HepG2 (cell line): Measurements from ENCODE around the gene CDC37. TPM values are rescaled to one million over a fixed set of nuclear protein-coding genes. Genes with fewer than 3 reads are reported as not detected.

ENCODE experiments used
- ATAC-seq: fragments of 200-7000 bp; cut with Tn5 transposase; 3 replicates; pipeline ENCODE4 v1.9.1; 2020; ENCODE audit warnings: mild to moderate bottlenecking, moderate library complexity
- BruUV-seq: library from RNA; stranded (reverse); fragments of 400-500 nt; replicated peaks from 2 replicates; lab custom pipeline; 2021; lab: Mats Ljungman, UMichigan
- CTCF ChIA-PET: fragments of 300-600 bp; formaldehyde crosslinking; extraction: SDS; loops from one replicate; lab custom pipeline; 2021; ENCODE audit warnings: low total read pairs, inconsistent platforms, low intra/inter-chr PET ratio; lab: Yijun Ruan, JAX
- POLR2A ChIA-PET: fragments of 350-600 bp; sonication (Branson Sonifier 250); formaldehyde crosslinking; loops from one replicate; lab custom pipeline; 2020; ENCODE audit warnings: antibody characterized with exemption, inconsistent platforms; lab: Yijun Ruan, JAX
- DNase-seq: peaks from one replicate; pipeline ENCODE4 v3.0.0-alpha.2; 2015; ENCODE audit warnings: low spot score
- FAIRE-seq: peaks from 3 replicates; lab custom pipeline; 2011; peaks lifted over from hg19 to GRCh38; lab: Jason Lieb, UNC
- H2AFZ ChIP-seq: one replicate; pipeline ENCODE4 v1.6.1; 2011; ENCODE audit warnings: low read length, inconsistent platforms
- H3K27ac ChIP-seq: fragments of 300-600 bp; 3 replicates; pipeline ENCODE4 v1.8.0; 2011; ENCODE audit warnings: mixed run types, mild to moderate bottlenecking, mixed read lengths, low read length, inconsistent platforms; ENCODE audit not compliant: insufficient read depth; ENCODE audit errors: extremely low read length
- H3K27me3 ChIP-seq, 2 experiments: fragments of 200-600 bp in 1 of 2; 2 replicates in 1 of 2; 3 replicates in 1 of 2; pipeline versions ENCODE4 v1.6.0 to v1.8.0; 2011; ENCODE audit warnings: low read length in 2 of 2, mild to moderate bottlenecking in 2 of 2, moderate library complexity in 2 of 2, inconsistent platforms in 1 of 2; ENCODE audit not compliant: insufficient read depth in 2 of 2, control insufficient read depth in 1 of 2
- H3K36me3 ChIP-seq, 2 experiments: fragments of 200-600 bp in 1 of 2; replicated peaks in 1 of 2; 2 replicates in 1 of 2; 3 replicates in 1 of 2; pipeline versions ENCODE4 v1.5.1 to v1.8.0; 2011; ENCODE audit warnings: low read length in 2 of 2, inconsistent platforms in 1 of 2; ENCODE audit not compliant: insufficient read depth in 2 of 2, control insufficient read depth in 1 of 2
- H3K4me1 ChIP-seq: 2 replicates; pipeline ENCODE4 v1.5.1; 2012; ENCODE audit warnings: low read length, inconsistent platforms; ENCODE audit not compliant: insufficient read depth
- H3K4me2 ChIP-seq: 2 replicates; pipeline ENCODE4 v1.6.0; 2011; ENCODE audit warnings: low read depth, low read length, inconsistent platforms
- H3K4me3 ChIP-seq, 3 experiments: fragments of 200-600 bp in 1 of 3; sonication (generic), shearing (Covaris generic) in 1 of 3; replicated peaks in 1 of 3; 2 replicates each; pipeline ENCODE4 v1.5.1; 2011 to 2016; ENCODE audit warnings: low read length in 3 of 3, inconsistent platforms in 2 of 3, low read depth in 2 of 3, mild to moderate bottlenecking in 2 of 3, control low read depth in 1 of 3, mixed read lengths in 1 of 3; ENCODE audit not compliant: insufficient read depth in 1 of 3
- H3K79me2 ChIP-seq: one replicate; pipeline ENCODE4 v1.6.1; 2011; ENCODE audit warnings: low read length, inconsistent platforms; ENCODE audit not compliant: insufficient read depth
- H3K9ac ChIP-seq: 2 replicates; pipeline ENCODE4 v1.6.0; 2011; ENCODE audit warnings: mild to moderate bottlenecking, low read depth, low read length, inconsistent platforms; ENCODE audit not compliant: insufficient read depth
- H3K9me3 ChIP-seq: 2 replicates; pipeline ENCODE4 v1.5.1; 2012; ENCODE audit warnings: mild to moderate bottlenecking, low read length
- H4K20me1 ChIP-seq: 2 replicates; pipeline ENCODE4 v1.6.0; 2011; ENCODE audit warnings: inconsistent platforms, mild to moderate bottlenecking, low read length, moderate library complexity; ENCODE audit not compliant: insufficient read depth
- AKAP8 ChIP-seq: sonication (generic); formaldehyde crosslinking; IDR thresholded peaks from 2 replicates; pipeline ENCODE4 v1.5.1; 2020; ENCODE audit warnings: mild to moderate bottlenecking, missing genetic modification reagents
- CCAR2 ChIP-seq: fragments of 200-400 bp; formaldehyde crosslinking; optimal IDR thresholded peaks from 2 replicates; pipeline ENCODE3; 2018; ENCODE audit warnings: low read depth, mild to moderate bottlenecking, low read length, moderate library complexity
- CENPT ChIP-seq: sonication (generic); formaldehyde crosslinking; IDR thresholded peaks from 2 replicates; pipeline ENCODE4 v1.8.0; 2022; ENCODE audit warnings: low read depth, mild to moderate bottlenecking, moderate library complexity, missing genetic modification reagents
- ELF1 ChIP-seq: sonication (generic); formaldehyde crosslinking; IDR thresholded peaks from 2 replicates; pipeline ENCODE4 v1.4.0; 2020; ENCODE audit warnings: missing genetic modification reagents
- FOXJ3 ChIP-seq: sonication (generic); formaldehyde crosslinking; IDR thresholded peaks from 2 replicates; pipeline ENCODE4 v1.4.0; 2020; ENCODE audit warnings: missing genetic modification reagents, mild to moderate bottlenecking, borderline replicate concordance
- FOXK1 ChIP-seq: sonication (generic); formaldehyde crosslinking; IDR thresholded peaks from 2 replicates; pipeline ENCODE4 v1.4.0; 2020; ENCODE audit warnings: low read depth, missing genetic modification reagents, borderline replicate concordance
- HCFC1 ChIP-seq: fragments of 150-350 bp; IDR thresholded peaks from 2 replicates; pipeline ENCODE4 v1.6.1; 2014; ENCODE audit warnings: low read depth, low read length
- HDAC2 ChIP-seq: sonication (generic); formaldehyde crosslinking; IDR thresholded peaks from 2 replicates; pipeline ENCODE4 v1.4.0; 2020; ENCODE audit warnings: missing genetic modification reagents
- ISX ChIP-seq: sonication (generic); formaldehyde crosslinking; conservative IDR thresholded peaks from 2 replicates; pipeline ENCODE4 v1.5.0; 2020; ENCODE audit warnings: missing genetic modification reagents
- KLF6 ChIP-seq: IDR thresholded peaks from 2 replicates; pipeline ENCODE4 v1.8.0; 2016; ENCODE audit warnings: missing biosample characterization, missing genetic modification reagents
- NFE2 ChIP-seq: sonication (generic); formaldehyde crosslinking; IDR thresholded peaks from 2 replicates; pipeline ENCODE4 v1.4.0; 2020; ENCODE audit warnings: missing genetic modification reagents
- NFIC ChIP-seq: IDR thresholded peaks from 2 replicates; pipeline ENCODE4 v1.6.1; 2012; ENCODE audit warnings: mild to moderate bottlenecking, low read length, inconsistent platforms
- POLR2A ChIP-seq, 2 experiments: IDR thresholded peaks; 2 replicates each; pipeline ENCODE4 v1.6.1; 2011; ENCODE audit warnings: low read depth in 2 of 2, low read length in 2 of 2, mild to moderate bottlenecking in 1 of 2, moderate library complexity in 1 of 2; ENCODE audit not compliant: insufficient read depth in 1 of 2
- RELA ChIP-seq: sonication (generic); formaldehyde crosslinking; IDR thresholded peaks from 2 replicates; pipeline ENCODE4 v1.4.0; 2020; ENCODE audit warnings: missing genetic modification reagents
- SALL1 ChIP-seq: sonication (generic); formaldehyde crosslinking; IDR thresholded peaks from 2 replicates; pipeline ENCODE4 v1.8.0; 2022; ENCODE audit warnings: mild to moderate bottlenecking, missing genetic modification reagents
- TAF1 ChIP-seq: sonication (generic); formaldehyde crosslinking; IDR thresholded peaks from 2 replicates; pipeline ENCODE4 v1.4.0; 2020; ENCODE audit warnings: missing genetic modification reagents
- ZFY ChIP-seq: sonication (generic); formaldehyde crosslinking; IDR thresholded peaks from 2 replicates; pipeline ENCODE4 v1.4.0; 2020; ENCODE audit warnings: missing genetic modification reagents
- ZNF207 ChIP-seq: fragments of 450-650 bp; IDR thresholded peaks from 2 replicates; pipeline ENCODE4 v1.6.1; 2016; ENCODE audit warnings: antibody characterized with exemption, borderline replicate concordance
- ZNF652 ChIP-seq: IDR thresholded peaks from 2 replicates; pipeline ENCODE4 v1.6.1; 2016; ENCODE audit warnings: low read depth, borderline replicate concordance
- WGBS: methylation state at CpG from one replicate; pipeline ENCODE4 v1.1.6; 2017; ENCODE audit warnings: low lambda C conversion rate; 5-methylcytosine and 5-hydroxymethylcytosine counted together
- in situ Hi-C: cut with HindIII; loops from 2 replicates; pipeline ENCODE4 v1.10.0; 2017; ENCODE audit warnings: low pct_unique_long_range_greater_than_20kb; ENCODE audit not compliant: extremely low pct_ligation_motif_present
- intact Hi-C: fragments of 100-400 bp; cut with micrococcal nuclease; formaldehyde crosslinking; loops from one replicate; pipeline ENCODE4 v1.10.0; 2022; ENCODE audit not compliant: unreplicated experiment
- polyA plus RNA-seq, 8 experiments: library from polyadenylated mRNA; depleted of rRNA in 3 of 8; stranded (reverse) in 7 of 8; unstranded in 1 of 8; fragments of >200 nt; fragmentation: Illumina TruSeq in 4 of 8; extraction: Trizol in 4 of 8; gene quantifications; 2 replicates each; pipeline versions ENCODE4 v1.2.1 to v1.2.3, GENCODE V29; 2011 to 2016; ENCODE audit warnings: low read depth in 4 of 8, missing spikeins in 1 of 8, mixed read lengths in 1 of 8; ENCODE audit not compliant: insufficient read depth in 1 of 8
- total RNA-seq, 5 experiments: library from RNA; depleted of rRNA; stranded (reverse); fragments of >200 nt; fragmentation: Illumina TruSeq; extraction: Trizol; gene quantifications; 2 replicates each; pipeline ENCODE4 v1.2.3, GENCODE V29; 2016; ENCODE audit warnings: low read depth in 1 of 5
- TF ChIP-seq, protein P1 (sequence below): sonication (generic); formaldehyde crosslinking; conservative IDR thresholded peaks from 2 replicates; pipeline ENCODE4 v1.8.0; 2022; ENCODE audit warnings: low read depth, missing genetic modification reagents
- TF ChIP-seq, protein P2 (sequence below): sonication (generic); formaldehyde crosslinking; IDR thresholded peaks from 2 replicates; pipeline ENCODE4 v1.4.0; 2020; ENCODE audit warnings: mild to moderate bottlenecking, missing genetic modification reagents
- TF ChIP-seq, protein P3 (sequence below): sonication (generic); formaldehyde crosslinking; IDR thresholded peaks from 2 replicates; pipeline ENCODE4 v1.9.0; 2021; ENCODE audit warnings: missing genetic modification reagents, mild to moderate bottlenecking, borderline replicate concordance
- TF ChIP-seq, protein P4 (sequence below): sonication (generic); formaldehyde crosslinking; IDR thresholded peaks from 2 replicates; pipeline ENCODE4 v1.4.0; 2020; ENCODE audit warnings: mild to moderate bottlenecking, missing genetic modification reagents

CDC37 gene
- total and polyA plus RNA-seq, 2 of the 13 experiments (the other 11 are each of a cell fraction or from before 2014, with no cell fraction given) = 158 to 177 TPM

DNA sequence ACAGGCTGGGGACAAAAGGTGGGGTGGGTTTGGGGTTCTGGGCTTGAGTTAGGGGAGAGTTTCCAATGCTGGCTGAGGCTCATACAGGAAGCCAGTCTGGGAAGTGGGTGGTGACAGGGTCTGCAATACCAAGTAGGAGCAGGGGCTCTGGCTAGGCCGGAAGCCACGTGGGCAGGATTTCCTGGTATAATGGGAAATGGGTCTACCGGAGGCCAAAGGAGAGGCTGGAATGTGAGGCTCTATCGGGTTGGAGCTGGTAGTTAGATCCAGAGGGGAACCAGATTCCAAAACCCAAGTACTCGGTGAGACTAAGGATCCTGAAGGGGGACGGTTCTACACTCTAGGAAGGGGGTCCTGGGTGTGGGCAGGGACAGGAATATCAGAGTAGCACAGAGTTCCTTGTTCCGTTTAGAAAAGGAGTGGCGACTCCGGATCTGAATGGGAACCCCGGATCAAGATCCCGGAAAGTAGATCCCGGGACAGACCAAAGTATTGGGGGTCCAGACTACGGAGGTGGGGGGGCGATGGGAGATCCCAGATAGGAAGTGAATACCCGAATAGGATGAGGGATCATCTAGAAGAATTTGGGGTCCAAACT, 802 bp downstream of the CDC37 start (continued):
- TF ChIP-seq, protein P1, sequence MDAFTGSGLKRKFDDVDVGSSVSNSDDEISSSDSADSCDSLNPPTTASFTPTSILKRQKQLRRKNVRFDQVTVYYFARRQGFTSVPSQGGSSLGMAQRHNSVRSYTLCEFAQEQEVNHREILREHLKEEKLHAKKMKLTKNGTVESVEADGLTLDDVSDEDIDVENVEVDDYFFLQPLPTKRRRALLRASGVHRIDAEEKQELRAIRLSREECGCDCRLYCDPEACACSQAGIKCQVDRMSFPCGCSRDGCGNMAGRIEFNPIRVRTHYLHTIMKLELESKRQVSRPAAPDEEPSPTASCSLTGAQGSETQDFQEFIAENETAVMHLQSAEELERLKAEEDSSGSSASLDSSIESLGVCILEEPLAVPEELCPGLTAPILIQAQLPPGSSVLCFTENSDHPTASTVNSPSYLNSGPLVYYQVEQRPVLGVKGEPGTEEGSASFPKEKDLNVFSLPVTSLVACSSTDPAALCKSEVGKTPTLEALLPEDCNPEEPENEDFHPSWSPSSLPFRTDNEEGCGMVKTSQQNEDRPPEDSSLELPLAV (CRISPR knock-in tag) = no peak
- no peak; the same call in 1 of the 2 replicates for TF ChIP-seq FOXK1 (CRISPR knock-in tag)
- no peak for TF ChIP-seq NFE2 (CRISPR knock-in tag)
- 0 out of 2 replicates have a peak, but pooled peaks have one; percentile 31 for TF ChIP-seq HDAC2
- TF ChIP-seq AKAP8 (CRISPR knock-in tag) = no peak
- TF ChIP-seq HCFC1 = no peak
- TF ChIP-seq ZNF207 = no peak
- no peak; the same call in 1 of the 2 replicates for TF ChIP-seq TAF1 (CRISPR knock-in tag)

DNA sequence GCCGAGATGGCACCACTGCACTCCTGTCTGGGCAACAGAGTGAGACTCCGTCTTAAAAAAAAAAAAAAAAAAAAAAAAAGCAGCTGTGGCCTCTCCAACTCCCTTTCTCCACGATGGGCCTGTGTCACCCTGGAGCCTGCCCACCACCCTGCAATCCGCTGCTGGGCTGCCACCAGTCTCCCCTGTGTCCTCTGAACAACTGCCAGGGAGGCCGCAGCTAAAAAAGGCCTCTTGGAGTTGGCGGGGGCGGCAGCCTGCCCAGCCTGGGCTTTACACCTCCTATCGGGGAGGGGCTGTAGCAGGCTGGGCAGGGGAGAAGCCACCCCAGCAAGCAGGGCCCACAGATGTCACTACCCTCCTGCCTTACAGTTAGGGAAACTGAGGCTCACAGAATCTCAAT, 3.5 kb downstream of the CDC37 start:
- H4K20me1 ChIP-seq = peaks cover 18% of the 10 kb centered on the region; the same call in 1 of the 2 replicates
- H3K9me3 ChIP-seq = no peaks in the 10 kb centered on the region
- H3K4me1 ChIP-seq = peaks cover 17% of the 10 kb centered on the region
- H3K79me2 ChIP-seq = peaks cover 48% of the 10 kb centered on the region
- WGBS = 98% methylated on average over 7 of the region's 8 CpGs
- ChIA-PET CTCF (no interaction called here), POLR2A (no interaction called here)
- BruUV-seq = no TSS peak
- H3K9ac ChIP-seq = no peak overlapping the region
- in situ Hi-C loops = loop anchor here (10.0 kb wide), 1 partner anchor 465 kb away; the partner anchor contains the start of gene OLFM2
- H3K36me3 ChIP-seq = peaks cover 5 to 26% of the 10 kb centered on the region in 2 experiments; a peak in 4 of 5 replicates
- DNase-seq (no peak), ATAC-seq (no peak), FAIRE-seq (no peak)
- H3K4me2 ChIP-seq = no peak overlapping the region
- no peak overlapping the region for H2AFZ ChIP-seq
- no peak overlapping the region for H3K4me3 ChIP-seq
- no peak overlapping the region for H3K27ac ChIP-seq
- H3K27me3 ChIP-seq = peaks cover 0 to 1% of the 10 kb centered on the region in 2 experiments; a peak in 2 of 5 replicates
- intact Hi-C loops = no loop called here
- TF ChIP-seq FOXJ3 (CRISPR knock-in tag) (no peak), POLR2A (IDR thresholded peaks at IDR 0.05; ENCODE audit: insufficient read depth in 1 of 2, low read depth in 2 of 2, low read length in 2 of 2) (no peak), ISX (no peak), ZNF652 (CRISPR knock-in tag) (no peak), RELA (no peak), SALL1 (CRISPR knock-in tag) (no peak), ZFY (CRISPR knock-in tag) (no peak), ELF1 (CRISPR knock-in tag) (no peak), KLF6 (no peak), NFIC (no peak), CENPT (no peak), CCAR2 (no peak)
- TF ChIP-seq, protein P2, sequence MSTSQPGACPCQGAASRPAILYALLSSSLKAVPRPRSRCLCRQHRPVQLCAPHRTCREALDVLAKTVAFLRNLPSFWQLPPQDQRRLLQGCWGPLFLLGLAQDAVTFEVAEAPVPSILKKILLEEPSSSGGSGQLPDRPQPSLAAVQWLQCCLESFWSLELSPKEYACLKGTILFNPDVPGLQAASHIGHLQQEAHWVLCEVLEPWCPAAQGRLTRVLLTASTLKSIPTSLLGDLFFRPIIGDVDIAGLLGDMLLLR (CRISPR knock-in tag) = no peak
- TF ChIP-seq, protein P3, sequence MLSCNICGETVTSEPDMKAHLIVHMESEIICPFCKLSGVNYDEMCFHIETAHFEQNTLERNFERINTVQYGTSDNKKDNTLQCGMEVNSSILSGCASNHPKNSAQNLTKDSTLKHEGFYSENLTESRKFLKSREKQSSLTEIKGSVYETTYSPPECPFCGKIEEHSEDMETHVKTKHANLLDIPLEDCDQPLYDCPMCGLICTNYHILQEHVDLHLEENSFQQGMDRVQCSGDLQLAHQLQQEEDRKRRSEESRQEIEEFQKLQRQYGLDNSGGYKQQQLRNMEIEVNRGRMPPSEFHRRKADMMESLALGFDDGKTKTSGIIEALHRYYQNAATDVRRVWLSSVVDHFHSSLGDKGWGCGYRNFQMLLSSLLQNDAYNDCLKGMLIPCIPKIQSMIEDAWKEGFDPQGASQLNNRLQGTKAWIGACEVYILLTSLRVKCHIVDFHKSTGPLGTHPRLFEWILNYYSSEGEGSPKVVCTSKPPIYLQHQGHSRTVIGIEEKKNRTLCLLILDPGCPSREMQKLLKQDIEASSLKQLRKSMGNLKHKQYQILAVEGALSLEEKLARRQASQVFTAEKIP (CRISPR knock-in tag) = no peak
- TF ChIP-seq, protein P4, sequence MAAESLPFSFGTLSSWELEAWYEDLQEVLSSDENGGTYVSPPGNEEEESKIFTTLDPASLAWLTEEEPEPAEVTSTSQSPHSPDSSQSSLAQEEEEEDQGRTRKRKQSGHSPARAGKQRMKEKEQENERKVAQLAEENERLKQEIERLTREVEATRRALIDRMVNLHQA (CRISPR knock-in tag) = no peak
